DMS79 treated with DMSO at 0.1 percent for 48 hours (cell line): ENCODE results near the gene PNPLA7.
"Not testable (repeated sequence)": the region's sequence is repeated elsewhere in the genome, so short reads cannot be mapped to it uniquely, and the experiment has no call there.

ENCODE experiments used
- DNase-seq: peaks from one replicate; lab custom pipeline; 2025; lab: John Stamatoyannopoulos, UW

The PNPLA7 gene

DNA sequence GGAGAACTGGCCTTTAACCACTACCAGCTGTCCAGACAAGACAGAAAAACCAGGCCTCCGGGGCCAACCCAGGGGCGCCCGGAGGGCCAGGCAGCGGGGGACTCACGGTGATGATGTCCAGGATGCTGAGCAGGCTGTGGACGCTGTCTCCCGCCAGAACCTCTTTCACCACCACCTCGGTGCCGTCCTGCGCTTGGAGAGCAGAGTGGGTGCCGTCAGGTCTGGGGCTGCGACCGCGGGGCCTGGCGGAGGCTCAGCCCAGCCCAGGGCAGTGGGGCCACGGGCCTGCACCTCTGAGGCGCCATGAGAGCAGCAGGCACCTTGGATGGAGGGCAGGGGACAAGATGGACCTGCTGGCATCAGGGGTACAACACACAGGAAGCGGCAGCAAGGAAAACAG, 9.7 kb downstream of the PNPLA7 start:
- no peak for DNase-seq

DNA sequence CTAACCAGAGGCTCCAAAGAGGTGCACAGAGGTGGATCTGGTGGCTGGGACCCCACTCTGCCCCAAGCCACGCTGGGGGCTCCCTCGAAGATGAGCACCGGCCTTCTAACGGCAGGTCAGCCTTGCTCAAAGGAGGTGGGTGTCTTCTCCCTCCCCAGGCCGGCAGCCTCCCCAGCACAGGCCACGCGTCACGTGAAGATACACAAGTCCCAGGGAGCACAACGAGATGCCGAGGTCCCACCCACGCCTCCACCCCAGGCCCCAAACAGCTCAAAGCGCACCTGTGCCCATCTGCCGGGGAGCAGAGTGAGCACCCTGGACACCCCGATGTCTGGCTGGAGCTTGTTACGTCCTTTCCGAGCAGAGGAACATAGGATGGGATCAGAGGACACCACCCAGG, 12.1 kb downstream of the PNPLA7 start:
- DNase-seq: no peak

DNA sequence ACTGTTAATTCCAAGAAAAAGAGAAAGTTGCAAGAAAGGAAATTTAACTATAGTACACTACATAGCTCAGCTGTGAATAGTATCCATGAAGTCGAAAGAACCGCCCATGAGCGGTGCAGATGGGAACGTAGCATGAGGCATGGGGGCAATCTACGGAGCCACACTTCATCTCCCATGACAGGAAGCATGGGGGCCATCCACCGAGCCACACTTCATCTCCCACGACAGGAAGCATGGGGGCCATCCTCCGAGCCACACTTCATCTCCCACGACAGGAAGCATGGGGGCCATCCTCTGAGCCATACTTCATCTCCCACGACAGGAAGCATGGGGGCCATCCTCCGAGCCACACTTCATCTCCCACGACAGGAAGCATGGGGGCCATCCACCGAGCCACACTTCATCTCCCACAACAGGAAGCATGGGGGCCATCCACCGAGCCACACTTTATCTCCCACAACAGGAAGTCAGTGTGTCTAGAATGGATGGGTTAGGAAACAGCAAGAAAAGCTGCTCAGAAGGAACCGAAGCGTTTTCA, 13.5 kb downstream of the PNPLA7 start:
- not testable (repeated sequence) for DNase-seq

DNA sequence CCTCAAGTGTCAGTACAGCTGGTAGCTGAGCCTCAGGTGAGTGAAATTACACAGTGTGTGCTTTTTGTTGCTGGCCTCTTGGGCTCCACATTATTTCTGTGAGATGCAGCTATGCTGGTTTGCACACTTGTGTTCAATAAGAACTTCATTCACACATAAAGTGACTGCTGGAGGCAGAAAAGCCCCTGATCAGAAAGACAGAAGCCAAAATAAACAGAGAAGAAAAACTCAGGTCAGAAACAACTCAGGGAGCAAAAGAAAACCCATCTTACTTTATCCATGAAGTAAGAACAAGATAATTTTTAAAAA, 15.1 kb downstream of the PNPLA7 start:
- DNase-seq: no peak

DNA sequence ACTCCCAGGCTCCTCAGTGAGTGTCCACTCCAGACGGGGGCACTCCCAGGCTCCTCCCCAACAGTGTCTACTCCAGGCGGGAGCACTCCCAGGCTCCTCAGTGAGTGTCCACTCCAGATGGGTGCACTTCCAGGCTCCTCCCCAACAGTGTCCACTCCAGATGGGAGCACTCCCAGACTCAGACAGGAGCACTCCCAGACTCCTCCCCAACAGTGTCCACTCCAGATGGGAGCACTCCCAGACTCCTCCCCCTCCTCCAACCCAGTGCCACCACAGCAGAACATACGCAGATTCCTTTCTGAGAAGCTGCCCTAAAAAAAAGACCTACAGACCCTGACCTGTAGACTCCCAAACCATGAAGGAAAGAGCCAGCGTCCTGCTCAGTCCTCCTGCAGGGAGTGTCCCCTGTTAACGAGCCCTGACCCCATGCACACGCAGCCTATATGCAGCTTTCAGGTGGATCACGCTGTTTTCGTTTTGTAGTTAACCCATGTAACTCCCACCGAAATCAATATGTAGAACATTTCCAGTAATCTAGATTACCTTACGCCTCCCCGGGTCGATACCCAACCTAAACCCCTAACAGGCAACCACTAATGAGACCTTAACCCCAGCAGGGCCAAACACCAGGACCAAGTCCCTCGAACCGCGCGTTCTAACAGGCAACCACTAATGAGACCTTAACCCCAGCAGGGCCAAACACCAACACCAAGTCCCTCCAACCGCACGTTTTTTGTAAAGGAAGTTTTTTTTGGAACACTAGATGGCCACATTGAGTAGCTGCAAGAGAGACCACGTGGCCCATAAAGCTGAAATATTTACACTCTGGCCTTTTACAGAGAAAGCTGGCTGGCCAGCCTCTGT, 15.7 kb downstream of the PNPLA7 start:
- DNase-seq: peak; percentile 59

DNA sequence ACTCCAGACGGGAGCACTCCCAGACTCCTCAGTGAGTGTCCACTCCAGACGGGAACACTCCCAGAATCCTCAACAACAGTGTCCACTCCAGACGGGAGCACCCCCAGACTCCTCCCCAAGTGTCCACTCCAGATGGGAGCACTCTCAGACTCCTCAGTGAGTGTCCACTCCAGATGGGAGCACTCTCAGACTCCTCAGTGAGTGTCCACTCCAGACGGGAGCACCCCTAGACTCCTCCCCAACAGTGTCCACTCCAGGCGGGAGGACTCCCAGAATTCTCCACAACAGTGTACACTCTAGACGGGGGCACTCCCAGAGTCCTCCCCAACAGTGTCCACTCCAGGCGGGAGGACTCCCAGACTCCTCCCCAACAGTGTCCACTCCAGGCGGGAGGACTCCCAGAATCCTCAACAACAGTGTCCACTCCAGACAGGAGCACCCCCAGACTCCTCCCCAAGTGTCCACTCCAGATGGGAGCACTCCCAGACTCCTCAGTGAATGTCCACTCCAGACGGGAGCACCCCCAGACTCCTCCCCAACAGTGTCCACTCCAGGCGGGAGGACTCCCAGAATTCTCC, 17.2 kb downstream of the PNPLA7 start:
- DNase-seq: not testable (repeated sequence)

DNA sequence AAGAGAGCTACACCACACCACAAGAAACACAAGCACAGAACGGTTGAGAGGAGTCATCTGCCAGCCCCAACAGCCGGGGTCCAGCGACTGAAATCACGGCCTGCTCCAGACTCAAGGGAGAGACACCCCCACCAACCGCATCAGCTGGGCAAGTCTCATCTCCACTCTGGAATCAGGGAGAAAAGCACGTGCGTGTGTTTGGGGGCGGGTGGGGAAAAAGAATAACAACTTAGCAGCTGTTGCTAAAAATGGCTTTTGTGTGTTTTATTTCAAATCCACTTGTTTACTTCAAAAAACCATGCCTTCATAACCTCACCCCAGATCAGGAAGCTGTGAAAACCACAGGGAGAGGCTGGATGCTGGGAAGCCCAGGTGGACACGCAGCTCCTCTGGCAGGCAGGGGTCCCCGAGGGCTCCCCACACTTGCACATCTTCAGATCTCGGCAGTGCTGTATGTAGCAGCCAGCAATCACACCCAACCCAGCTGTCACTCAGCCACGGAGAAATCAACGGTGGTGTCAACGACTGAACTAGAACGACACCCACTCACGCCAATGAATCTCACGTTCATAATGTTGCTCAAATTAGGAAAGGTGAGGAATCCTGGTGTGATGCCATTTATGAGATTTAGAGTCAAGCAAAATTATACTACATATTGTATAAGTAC, 19.0 kb downstream of the PNPLA7 start:
- no peak for DNase-seq

DNA sequence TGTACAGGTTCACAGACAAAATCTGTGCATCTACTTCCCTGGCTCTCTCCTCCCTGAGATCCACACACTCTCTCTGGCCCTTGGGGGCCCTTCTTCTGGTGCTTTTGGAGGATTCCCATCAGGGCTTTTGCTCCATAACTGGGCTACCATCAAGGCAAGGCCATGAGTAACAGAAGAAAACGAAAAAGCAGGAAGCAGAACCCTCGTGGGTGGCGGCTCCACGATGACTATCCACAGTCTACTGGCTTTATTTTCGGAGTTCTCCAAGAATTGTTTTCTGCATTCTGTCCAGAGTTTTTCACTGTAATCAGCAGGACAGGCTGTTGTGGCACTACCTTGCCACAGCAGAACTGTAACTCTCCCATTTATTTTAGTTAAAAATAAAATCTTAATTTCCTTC, 19.9 kb downstream of the PNPLA7 start:
- DNase-seq: no peak

DNA sequence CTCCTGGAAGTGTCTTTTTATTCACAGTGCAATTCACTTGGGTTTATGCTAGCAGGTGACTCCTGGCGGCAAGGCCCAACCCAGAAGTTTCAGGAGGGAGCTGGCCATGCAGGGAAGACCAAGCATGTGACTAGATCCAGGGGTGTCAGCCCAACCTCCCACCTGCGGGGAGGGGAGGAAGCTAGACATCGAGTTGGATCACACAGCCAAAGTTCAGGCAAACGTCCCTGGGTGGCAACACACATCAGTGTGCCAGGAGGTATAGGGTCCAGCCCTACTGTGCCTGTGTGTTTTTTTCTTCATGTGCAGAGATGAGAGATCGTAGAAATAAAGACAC, 25.3 kb downstream of the PNPLA7 start:
- no peak for DNase-seq

DNA sequence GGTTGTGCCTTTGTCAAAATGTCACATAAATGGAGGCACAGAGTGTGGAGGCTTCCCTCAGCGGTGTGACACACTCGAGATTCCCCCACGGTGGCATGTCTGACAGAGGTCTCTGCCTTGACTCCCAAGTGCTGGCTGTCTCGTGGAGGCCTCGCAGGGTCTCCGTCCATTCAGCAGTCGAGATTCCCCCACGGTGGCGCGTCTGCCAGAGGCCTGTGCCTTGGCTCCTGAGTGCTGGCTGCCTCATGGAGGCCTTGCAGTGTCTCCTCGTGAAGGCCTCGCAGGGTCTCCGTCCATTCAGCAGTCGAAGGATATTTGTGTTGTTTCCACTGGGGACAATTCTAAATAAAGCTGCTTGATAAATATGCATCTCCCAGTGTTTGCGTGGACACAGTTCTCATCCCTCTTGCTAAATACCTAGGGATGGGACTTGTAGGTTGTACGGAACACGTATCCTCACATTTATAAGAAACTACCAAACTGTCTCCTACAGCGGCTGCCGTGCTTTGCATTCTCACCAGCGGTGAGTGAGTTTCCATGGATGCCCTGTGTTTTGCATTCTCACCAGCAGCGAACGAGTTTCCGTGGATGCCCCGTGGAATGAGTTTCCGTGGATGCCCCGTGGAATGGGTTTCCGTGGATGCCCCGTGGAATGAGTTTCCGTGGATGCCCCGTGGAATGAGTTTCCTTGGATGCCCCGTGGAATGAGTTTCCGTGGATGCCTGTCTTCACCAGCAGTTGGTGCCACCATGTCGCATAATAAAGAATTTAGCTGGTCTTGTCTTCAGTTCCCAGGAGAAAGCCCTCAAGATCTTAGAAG, 25.8 kb downstream of the PNPLA7 start:
- no peak for DNase-seq

DNA sequence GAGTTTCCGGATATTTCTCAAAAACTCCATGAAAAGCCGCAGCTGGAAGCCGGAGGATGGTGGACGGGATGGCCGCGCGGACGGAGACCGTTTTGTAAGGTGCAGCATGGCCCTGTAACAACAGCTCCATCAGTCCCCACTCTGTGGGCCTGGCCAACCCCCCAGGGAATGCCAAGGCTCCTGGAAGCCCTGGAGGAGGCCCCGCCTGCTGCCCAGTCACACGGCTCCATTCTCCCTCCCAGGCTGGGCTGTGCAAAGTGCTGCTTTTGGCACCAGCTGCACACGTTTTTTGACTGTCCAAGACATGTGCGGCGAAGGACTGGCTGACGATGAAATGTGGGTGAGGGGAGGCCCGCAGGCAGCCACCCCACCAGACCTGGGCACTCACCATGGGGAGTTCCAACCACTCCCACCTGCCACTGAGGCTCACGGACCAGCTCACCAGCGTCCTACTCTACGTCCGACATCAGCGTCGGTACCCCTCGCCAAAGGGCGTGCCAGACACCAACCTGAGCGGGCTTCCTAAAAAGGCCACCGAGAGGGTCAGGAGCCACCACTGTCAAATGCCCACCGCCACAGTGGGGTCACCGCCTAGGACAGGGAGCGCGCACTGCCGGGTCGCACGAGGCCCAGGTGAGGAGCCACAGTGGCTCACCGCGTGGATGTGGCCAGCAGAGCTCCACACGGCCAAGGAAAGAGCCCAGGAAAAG, 27.3 kb downstream of the PNPLA7 start:
- no peak for DNase-seq

DNA sequence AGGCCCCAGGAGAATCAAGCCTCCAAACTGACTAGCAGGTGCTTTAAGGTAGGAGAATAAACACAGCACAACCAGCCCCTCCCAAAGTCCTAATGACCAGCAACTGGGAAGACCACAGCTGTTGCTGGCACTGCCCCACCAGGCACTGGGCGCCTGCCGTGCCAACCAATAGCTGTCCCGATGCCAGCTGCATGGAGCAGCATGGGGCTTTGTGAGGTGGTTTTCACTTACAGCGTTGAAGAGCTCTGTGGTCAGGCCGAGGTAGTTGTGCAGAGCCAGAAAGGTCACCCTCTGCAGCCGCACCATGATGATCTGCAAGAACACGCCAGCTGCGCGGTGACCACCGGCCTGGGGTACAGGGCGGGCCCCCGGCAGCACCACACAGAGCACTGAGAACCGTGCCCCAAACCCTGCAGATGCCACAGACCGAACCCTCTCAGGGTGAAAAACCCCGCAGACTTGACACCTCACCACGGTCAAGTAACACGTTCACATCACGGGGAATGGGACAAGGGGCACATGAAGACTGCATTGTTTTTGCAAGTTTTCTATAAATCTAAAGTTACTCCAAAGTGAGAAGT, 28.7 kb downstream of the PNPLA7 start:
- no peak for DNase-seq

DNA sequence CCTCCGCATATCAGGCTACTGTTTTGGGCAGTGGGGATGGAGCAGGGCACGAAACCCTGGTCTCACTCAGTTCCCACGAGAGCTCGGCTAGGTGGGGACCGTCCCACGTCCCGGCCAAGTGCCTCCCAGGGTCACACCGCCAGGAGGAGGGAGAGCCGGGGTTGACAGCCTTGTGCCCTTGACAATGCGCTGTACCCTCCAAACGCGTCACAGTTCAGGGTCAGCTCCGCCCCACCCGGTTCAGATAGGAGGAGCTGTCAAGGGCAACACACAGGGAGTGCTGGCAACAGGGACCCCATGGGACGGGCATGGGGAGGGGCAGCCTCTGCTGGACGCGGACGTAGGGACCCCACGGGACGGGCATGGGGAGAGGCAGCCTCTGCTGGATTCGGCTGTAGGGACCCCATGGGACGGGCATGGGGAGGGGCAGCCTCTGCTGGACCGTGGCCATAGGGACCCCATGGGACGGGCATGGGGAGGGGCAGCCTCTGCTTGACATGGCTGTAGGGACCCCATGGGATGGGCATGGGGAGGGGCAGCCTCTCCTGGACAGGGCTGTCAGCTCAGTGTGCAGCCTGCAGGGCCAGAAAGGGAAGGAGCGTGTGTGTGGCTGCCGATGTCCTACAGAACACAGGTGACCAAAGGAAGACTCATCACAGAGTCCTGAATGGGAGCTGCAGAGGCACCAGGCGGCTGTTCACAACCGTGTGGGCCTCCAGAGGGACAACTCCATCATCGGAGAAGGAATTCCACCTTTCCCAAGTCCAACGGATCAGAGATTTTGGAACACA, 29.4 kb downstream of the PNPLA7 start:
- DNase-seq: no peak

DNA sequence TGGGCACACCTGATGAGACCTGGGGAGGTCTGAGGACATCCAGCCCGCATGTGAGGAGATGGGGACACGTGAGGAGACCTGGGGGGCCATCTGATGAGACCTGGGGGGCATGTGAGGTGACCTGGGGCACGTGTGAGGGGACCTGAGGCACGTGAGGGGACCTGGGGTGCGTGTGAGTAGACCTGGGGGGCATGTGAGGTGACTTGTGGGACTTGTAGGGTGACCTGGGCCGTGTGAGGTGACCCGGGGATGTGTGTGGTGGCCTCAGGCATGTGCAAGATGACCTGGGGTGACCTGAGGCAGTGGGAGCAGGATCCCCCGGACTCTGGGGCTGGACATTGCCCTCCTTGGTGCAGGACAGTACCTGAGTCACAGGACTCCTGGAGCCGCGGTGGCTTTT, 30.6 kb downstream of the PNPLA7 start:
- DNase-seq: no peak

DNA sequence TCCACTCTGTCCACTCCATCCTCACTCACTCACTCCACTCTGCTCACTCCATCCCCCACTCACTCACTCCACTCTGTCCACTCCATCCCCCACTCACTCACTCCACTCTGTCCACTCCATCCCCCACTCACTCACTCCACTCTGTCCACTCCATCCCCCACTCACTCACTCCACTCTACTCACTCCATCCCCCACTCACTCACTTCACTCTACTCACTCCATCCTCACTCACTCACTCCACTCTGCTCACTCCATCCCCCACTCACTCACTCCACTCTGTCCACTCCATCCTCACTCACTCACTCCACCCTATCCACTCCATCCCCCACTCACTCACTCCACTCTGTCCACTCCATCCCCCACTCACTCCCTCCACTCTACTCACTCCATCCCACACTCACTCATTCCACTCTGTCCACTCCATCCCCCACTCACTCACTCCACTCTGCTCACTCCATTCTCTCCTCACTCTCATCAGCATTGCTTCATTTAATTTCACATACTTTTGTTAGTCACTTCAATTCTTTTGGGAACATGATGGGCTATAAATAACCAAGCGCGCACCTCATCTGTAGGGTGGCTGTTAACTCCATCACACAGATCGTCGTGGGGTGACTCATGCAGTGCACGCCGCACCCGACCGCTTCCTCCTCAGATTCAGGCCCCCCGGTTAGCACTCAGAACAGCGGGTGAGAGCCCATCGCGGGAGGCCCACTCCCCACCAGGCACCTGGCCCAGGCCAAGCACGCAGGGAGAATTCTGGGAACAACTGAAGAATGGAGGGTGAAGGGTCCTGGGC, 31.3 kb downstream of the PNPLA7 start:
- DNase-seq: not testable (repeated sequence)

DNA sequence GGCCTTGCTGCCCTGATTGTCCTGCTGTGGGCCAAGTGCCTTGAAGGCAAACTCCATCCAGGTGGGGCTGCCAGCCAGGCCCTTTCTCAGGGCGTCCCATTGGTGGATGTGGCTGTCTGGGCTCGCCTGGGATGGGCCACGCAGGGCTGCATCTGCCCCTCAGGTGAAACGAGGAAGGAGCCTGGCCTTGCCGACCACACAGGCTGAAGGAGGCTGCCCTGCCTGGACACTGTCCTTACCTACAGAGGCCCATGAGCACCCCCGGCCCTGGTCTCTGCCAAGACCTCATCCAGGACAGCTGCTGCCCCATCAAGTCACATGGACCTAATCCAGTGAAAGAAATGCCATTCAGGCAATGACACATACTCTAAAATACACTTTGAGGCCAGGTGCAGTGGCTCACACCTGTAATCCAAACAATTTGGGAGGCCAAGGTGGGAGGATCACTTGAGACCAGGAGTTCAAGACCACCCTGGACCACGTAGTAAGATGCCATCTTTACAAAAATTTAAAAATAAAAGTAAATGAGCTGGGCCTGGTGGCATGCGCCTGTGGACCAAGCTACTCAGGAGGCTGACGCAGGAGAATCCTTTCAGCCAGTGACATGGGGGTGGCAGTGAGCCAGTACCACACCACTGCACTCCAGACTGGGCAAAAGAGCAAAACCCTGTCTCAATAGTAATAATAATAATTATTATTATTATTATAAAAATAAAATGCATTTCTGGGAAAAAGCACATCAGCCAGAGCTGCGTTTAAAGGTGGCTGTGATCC, 33.9 kb downstream of the PNPLA7 start:
- DNase-seq: no peak

DNA sequence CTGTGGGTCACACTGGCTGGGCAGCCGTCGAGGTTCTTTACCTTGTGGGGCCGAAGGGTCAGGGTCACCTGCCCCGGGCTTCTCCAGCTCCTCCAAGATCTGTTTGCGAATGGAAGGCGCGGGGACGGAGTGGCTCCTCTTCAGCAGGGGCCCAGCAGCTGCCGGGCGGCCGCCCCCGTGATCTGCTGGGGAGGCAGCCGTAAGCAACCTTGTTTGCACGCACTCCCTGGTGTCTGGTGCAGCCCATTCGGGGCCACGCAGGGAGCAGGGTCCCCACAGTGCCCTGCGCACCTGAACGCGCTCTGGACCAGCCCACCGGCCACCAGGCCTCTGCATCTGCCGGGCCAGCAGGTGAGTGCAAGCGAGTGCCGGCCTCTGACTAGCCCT, 34.9 kb downstream of the PNPLA7 start:
- no peak for DNase-seq

DNA sequence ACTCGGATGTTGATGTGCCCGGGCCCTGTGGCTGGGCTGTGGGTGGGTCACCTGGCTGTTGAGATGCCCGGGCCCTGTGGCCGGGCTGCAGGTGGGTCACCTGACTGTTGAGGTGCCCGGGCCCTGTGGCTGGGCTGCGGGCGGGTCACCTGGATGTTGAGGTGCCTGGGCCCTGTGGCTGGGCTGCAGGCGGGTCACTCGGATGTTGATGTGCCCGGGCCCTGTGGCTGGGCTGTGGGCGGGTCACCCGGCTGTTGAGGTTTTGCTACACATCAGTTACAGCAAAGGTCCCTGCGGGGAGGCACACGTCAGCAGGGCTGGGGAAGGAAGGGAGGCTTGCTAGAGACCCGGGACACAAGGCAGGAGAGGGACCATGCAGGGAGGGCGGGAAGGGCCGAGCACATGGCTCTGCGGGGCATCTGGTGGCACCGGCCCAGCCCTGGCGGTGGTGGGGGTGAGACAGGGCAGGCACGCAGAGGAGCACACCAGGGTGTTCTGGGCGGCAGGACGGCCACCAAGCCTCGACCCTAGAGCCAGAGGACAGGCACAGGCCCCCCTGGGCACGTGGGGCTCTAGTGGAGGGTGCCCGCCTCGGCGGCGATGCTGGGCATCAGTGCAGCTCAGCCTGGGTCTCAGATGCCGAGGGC, 35.4 kb downstream of the PNPLA7 start:
- no peak for DNase-seq
